ENCODE measurements around the gene A1BG. TPM values are rescaled to one million over a fixed set of nuclear protein-coding genes. Genes with fewer than 3 reads are reported as not detected.

The A1BG gene
- total RNA-seq, 1 experiment from 2014 or later = 1.2 TPM

DNA sequence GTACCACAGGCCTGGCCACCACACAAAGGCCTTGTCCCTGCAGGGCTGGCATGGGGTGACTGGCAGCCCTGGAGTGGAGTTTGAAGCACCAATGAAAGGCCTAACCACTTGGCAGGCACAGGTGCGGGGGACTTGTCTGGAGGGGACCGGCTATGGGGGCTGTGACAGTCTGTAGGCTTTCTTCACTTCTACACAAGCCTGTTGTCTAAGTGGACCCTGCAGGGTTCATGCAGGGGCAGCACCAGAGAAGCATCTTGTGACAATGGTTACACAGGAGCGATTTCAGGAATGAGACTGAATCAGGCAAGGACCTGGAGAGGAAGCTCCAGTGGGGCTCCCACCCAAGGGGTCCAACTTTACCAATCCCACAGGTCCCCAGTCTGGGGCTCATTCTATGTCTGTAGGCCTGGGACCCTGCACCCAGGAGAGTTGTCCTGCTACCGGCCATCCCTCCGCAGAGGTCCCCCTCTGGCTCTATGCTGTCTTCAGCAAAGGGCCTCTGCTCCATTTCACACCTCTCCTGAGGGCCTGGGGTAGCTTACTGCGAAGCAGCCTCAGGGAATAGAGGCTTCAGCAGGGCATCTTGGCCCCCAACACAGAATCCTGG, 29.8 kb upstream of the A1BG start:
- BruUV-seq (replicated peaks) = no TSS peak
- intact Hi-C loops (cut with micrococcal nuclease) = no loop called here
- Histone ChIP-seq H3K4me2 (ENCODE audit: low read length) (no peak overlapping the region), H4K20me1 (ENCODE audit: insufficient read depth) (peaks cover 6% of the 10 kb centered on the region; the same call in 1 of the 2 replicates), H3K9me3 (ENCODE audit: control insufficient read depth in 1 of 2, insufficient read depth in 1 of 2, low read depth in 1 of 2, low read length in 2 of 2) (no peaks in the 10 kb centered on the region), H2AFZ (ENCODE audit: low read depth, low read length, poor library complexity, severe bottlenecking) (no peak overlapping the region), H3K9me2 (ENCODE audit: insufficient read depth) (no peaks in the 10 kb centered on the region), H3K9ac (ENCODE audit: low read length) (no peak overlapping the region), H3K4me3 (replicated peaks in 1 of 2; ENCODE audit: low read depth in 1 of 2, low read length in 2 of 2) (no peak overlapping the region), H3K36me3 (ENCODE audit: control insufficient read depth in 1 of 2, insufficient read depth in 2 of 2, low read length in 2 of 2) (peaks cover 0 to 11% of the 10 kb centered on the region in 2 experiments; a peak in 1 of 4 replicates), H3K27ac (ENCODE audit: low read depth, low read length) (no peak overlapping the region; the same call in 1 of the 2 replicates), H3K27me3 (ENCODE audit: insufficient read depth, low read length) (no peaks in the 10 kb centered on the region), H3K79me2 (ENCODE audit: insufficient read depth, low read length) (peaks cover 34% of the 10 kb centered on the region), H3K4me1 (ENCODE audit: control insufficient read depth in 1 of 2, insufficient read depth in 2 of 2, low read length in 2 of 2) (peaks cover 18 to 41% of the 10 kb centered on the region in 2 experiments)
- TF ChIP-seq POLR2AphosphoS5 (IDR thresholded peaks at IDR 0.05; ENCODE audit: low read depth, low read length) = 0 out of 2 replicates have a peak, but pooled peaks have one; percentile 10
- no peak for TF ChIP-seq ZNF274 (IDR thresholded peaks at IDR 0.05; ENCODE audit: low read depth, low read length)
- RAD21 ChIA-PET (ENCODE audit: low non-redundant PET in 1 of 2, low total read pairs in 2 of 2, uncharacterized antibody in 2 of 2, unreplicated experiment in 2 of 2) = no interaction called here
- CTCF ChIA-PET = no interaction called here
- DNase-seq (ENCODE audit: low read depth, low spot score) (no peak), ATAC-seq (no peak)
- POLR2A ChIA-PET = no interaction called here

DNA sequence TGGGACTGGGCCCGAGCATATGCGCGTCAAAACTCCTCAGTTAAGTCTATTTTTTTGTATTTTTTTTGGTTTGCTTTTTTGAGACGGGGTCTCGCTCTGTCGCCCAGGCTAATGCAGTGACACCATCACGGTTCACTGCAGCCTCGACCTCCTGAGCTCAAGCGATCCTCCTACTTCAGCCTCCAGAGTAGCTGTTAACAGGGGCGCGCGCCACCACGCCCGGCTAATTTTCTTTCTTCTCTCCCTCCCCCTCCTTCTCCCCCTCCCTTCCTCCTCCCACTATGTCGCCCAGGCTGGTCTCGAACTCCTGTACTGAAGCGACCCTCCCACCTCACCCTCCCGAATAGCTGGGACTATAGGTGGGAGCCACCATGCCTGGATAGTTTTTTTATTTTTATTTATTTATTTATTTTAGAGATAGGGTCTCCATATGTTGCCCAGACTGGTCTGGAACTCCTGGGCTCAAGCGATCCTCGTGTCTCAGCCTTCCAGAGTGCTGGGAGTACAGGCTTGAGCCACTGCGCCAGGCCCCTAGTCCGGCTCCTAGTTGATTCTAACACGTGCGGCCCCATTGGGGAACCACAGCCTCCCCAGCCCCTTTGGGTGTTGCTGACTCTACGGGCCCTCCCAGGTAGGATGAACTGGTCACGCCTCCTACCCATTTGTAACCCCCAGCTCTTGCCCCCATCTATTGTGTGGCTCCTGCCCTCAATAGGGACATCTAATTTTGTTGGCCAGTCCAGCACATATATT, 28.3 kb upstream of the A1BG start:
- CTCF ChIA-PET = no interaction called here
- no peak for ATAC-seq
- TF ChIP-seq JUND (IDR thresholded peaks at IDR 0.05) = no peak
- TF ChIP-seq ZNF274 (IDR thresholded peaks at IDR 0.05; ENCODE audit: low read depth, low read length) = no peak
- no peak for TF ChIP-seq SIN3A (IDR thresholded peaks at IDR 0.05; ENCODE audit: low read depth)
- no peak for TF ChIP-seq EGR1 (IDR thresholded peaks at IDR 0.05; ENCODE audit: low read depth)
- no peak for TF ChIP-seq FOSL1 (IDR thresholded peaks at IDR 0.05; ENCODE audit: low read depth)
- no peak for TF ChIP-seq POLR2A (IDR thresholded peaks at IDR 0.05; ENCODE audit: borderline replicate concordance, extremely low read depth, insufficient read depth, insufficient read length)
- TF ChIP-seq TCF7L2 (IDR thresholded peaks at IDR 0.05; ENCODE audit: borderline replicate concordance, extremely low read depth, insufficient read depth, insufficient read length) = no peak
- TF ChIP-seq ZFX (IDR thresholded peaks at IDR 0.05) = no peak
- no peak for TF ChIP-seq SP1 (IDR thresholded peaks at IDR 0.05; ENCODE audit: low read depth)
- no peak for TF ChIP-seq YY1 (IDR thresholded peaks at IDR 0.05; ENCODE audit: extremely low read depth, insufficient replicate concordance, low read depth, low read length)
- TF ChIP-seq, protein P1, sequence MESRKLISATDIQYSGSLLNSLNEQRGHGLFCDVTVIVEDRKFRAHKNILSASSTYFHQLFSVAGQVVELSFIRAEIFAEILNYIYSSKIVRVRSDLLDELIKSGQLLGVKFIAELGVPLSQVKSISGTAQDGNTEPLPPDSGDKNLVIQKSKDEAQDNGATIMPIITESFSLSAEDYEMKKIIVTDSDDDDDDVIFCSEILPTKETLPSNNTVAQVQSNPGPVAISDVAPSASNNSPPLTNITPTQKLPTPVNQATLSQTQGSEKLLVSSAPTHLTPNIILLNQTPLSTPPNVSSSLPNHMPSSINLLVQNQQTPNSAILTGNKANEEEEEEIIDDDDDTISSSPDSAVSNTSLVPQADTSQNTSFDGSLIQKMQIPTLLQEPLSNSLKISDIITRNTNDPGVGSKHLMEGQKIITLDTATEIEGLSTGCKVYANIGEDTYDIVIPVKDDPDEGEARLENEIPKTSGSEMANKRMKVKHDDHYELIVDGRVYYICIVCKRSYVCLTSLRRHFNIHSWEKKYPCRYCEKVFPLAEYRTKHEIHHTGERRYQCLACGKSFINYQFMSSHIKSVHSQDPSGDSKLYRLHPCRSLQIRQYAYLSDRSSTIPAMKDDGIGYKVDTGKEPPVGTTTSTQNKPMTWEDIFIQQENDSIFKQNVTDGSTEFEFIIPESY (IDR thresholded peaks at IDR 0.05; ENCODE audit: extremely low read depth, insufficient replicate concordance, low read length) = no peak
- TF ChIP-seq, protein P2, sequence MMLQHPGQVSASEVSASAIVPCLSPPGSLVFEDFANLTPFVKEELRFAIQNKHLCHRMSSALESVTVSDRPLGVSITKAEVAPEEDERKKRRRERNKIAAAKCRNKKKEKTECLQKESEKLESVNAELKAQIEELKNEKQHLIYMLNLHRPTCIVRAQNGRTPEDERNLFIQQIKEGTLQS (IDR thresholded peaks at IDR 0.05) = no peak
- TF ChIP-seq, protein P3, sequence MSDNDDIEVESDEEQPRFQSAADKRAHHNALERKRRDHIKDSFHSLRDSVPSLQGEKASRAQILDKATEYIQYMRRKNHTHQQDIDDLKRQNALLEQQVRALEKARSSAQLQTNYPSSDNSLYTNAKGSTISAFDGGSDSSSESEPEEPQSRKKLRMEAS (IDR thresholded peaks at IDR 0.05) = no peak
- POLR2A ChIA-PET = interaction anchor here (0.6 kb wide), 1 partner anchor 139 kb away, joined by 3 read pairs; no protein-coding TSS in a partner anchor
- Histone ChIP-seq H3K4me1 (ENCODE audit: control insufficient read depth in 1 of 2, insufficient read depth in 2 of 2, low read length in 2 of 2) (peaks cover 18 to 40% of the 10 kb centered on the region in 2 experiments), H3K36me3 (ENCODE audit: control insufficient read depth in 1 of 2, insufficient read depth in 2 of 2, low read length in 2 of 2) (0 out of 4 replicates have a peak, but pooled peaks cover 0 to 2% of the 10 kb centered on the region in 2 experiments), H3K4me2 (ENCODE audit: low read length) (peak overlapping the region; percentile 100), H3K27ac (ENCODE audit: low read depth, low read length) (peak overlapping the region; percentile 92), H3K4me3 (replicated peaks in 1 of 2; ENCODE audit: low read depth in 1 of 2, low read length in 2 of 2) (peak overlapping the region; percentile 59 to 92), H3K9ac (ENCODE audit: low read length) (peak overlapping the region; percentile 89), H3K9me2 (ENCODE audit: insufficient read depth) (no peaks in the 10 kb centered on the region), H2AFZ (ENCODE audit: low read depth, low read length, poor library complexity, severe bottlenecking) (no peak overlapping the region), H3K27me3 (ENCODE audit: insufficient read depth, low read length) (no peaks in the 10 kb centered on the region), H3K79me2 (ENCODE audit: insufficient read depth, low read length) (peaks cover 24% of the 10 kb centered on the region), H3K9me3 (ENCODE audit: control insufficient read depth in 1 of 2, insufficient read depth in 1 of 2, low read depth in 1 of 2, low read length in 2 of 2) (no peaks in the 10 kb centered on the region), H4K20me1 (ENCODE audit: insufficient read depth) (no peaks in the 10 kb centered on the region)
- BruUV-seq (replicated peaks) = TSS peak; percentile 51
- RAD21 ChIA-PET (ENCODE audit: low non-redundant PET in 1 of 2, low total read pairs in 2 of 2, uncharacterized antibody in 2 of 2, unreplicated experiment in 2 of 2) = no interaction called here
- intact Hi-C loops (cut with micrococcal nuclease) = loop anchor here (1.0 kb wide), 1 partner anchor 19 kb away; the partner anchor contains the start of gene ZNF497
- no peak for DNase-seq (ENCODE audit: low read depth, low spot score)
